ENCODE results near the gene ZC3H6. TPM values are rescaled to one million over a fixed set of nuclear protein-coding genes. Genes with fewer than 3 reads are reported as not detected.
"Not testable (repeated sequence)": the region's sequence is repeated elsewhere in the genome, so short reads cannot be mapped to it uniquely, and the experiment has no call there.

Gene ZC3H6
- total and polyA plus RNA-seq, 7 experiments from 2014 or later, result 9.1 to 42.1 (median 18.7) TPM

DNA sequence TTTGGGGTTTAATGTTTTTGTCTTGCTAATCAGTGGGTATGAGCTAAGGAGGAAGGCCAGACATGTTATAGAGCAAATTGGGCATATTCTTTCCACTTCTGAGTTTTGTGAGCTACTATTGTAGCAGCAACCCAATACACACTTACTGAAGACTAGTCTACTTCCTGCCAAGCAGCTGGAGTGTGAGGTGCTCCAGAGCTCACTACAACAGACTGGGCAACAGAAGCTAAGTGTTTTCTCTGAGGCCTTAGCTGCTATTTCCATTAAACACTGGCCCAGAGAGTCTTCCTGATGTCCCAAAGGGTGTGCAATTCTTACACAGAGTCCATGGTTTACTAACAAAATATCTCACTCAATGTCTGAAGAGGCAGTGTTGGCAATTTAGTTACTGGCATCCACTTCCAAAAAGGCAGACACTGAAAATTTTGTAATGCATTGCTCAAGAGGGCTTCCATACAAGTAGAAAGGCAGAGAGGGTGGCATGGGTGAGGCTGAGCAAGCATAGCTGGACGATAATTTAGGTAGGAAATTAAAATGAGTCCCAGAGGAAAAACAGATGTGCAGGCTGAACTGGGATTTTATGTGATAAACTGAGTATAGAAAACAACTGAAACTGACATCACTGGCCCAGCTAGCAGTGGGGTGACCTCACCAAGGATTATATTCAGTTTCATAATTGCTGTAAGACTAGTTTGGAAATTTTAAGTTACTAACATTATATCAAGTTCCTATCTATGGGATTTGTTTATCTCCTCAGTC, 68.6 kb downstream of the ZC3H6 start:
- intact Hi-C loops (cut with micrococcal nuclease), result no loop called here
- no peak for ATAC-seq
- Histone ChIP-seq H3K36me3 (ENCODE audit: control insufficient read depth in 2 of 3, insufficient read depth in 3 of 3, low read length in 3 of 3) (no peaks in the 10 kb centered on the region), H3K27me3 (ENCODE audit: control insufficient read depth in 2 of 2, insufficient read depth in 2 of 2, low read length in 2 of 2) (no peaks in the 10 kb centered on the region), H3K9me3 (ENCODE audit: control insufficient read depth in 2 of 3, low read length in 3 of 3) (no peaks in the 10 kb centered on the region), H3K4me1 (ENCODE audit: control insufficient read depth in 2 of 2, insufficient read depth in 2 of 2, low read length in 2 of 2) (no peaks in the 10 kb centered on the region), H3K4me3 (ENCODE audit: low read length) (no peak overlapping the region), H3K27ac (ENCODE audit: low read depth, low read length) (no peak overlapping the region)
- peaks cover 0 to 11% (median 0%) of the 10 kb centered on the region in 11 donors for H3K9me3 Mint-ChIP-seq
- peaks cover 0 to 14% (median 0%) of the 10 kb centered on the region in 7 donors for H3K4me1 Mint-ChIP-seq
- no peak for DNase-seq
- H3K4me3 Mint-ChIP-seq, result no peak overlapping the region
- peaks cover 0 to 10% (median 0%) of the 10 kb centered on the region in 5 donors for H3K27me3 Mint-ChIP-seq
- POLR2A ChIA-PET, result no interaction called here
- CTCF ChIA-PET, result no interaction called here
- peaks cover 0 to 9% (median 3%) of the 10 kb centered on the region in 5 donors for H3K36me3 Mint-ChIP-seq
- H3K27ac Mint-ChIP-seq, result no peak overlapping the region

DNA sequence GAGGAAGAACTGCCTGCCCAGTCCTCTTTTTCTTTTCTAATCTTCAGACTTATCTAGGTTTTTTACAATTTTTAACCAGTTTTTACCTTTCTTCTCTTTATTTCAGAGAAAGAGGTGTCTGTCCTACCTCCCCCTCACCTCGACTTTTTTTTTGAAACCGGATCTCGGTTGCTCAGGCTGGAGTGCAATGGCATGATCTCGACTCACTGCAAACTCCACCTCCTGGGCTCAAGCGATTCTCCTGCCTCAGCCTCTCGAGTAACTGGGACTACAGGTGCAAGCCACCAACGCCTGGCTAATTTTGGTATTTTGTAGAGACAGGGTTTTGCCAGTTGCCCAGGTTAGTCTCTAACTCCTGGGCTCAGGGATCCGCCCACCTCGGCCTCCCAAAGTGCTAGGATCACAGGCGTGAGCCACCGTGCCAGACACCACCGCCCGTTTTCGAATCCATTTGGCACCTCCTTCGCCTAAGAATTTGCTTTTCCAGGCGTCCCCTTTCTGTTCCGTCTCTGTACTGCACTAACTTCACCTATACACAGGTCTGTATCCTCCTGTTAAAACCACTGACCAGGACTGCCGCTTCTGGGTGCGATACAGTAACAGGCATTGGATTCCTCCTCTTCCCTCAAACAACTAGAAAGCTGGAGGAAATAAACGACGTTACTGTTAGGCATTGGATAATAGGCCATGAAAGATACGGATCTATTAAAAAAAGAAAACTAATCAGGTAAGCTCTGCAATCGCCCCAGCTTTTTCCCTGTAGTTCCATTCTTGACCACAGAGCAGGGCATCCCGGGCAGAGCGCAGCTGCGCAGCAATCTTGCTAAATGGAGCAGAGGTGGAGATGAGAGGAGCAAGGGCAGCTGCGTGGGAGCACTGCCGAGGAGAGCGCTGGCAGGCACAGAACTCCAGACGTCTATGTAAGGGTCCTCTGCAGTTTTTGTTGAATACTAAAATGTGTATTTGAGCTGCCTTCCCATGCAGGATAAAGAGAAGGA, 69.9 kb downstream of the ZC3H6 start:
- no peak for DNase-seq
- Histone ChIP-seq H3K4me3 (ENCODE audit: low read length) (no peak overlapping the region), H3K27ac (ENCODE audit: low read depth, low read length) (no peak overlapping the region), H3K36me3 (ENCODE audit: control insufficient read depth in 2 of 3, insufficient read depth in 3 of 3, low read length in 3 of 3) (no peaks in the 10 kb centered on the region), H3K27me3 (ENCODE audit: control insufficient read depth in 2 of 2, insufficient read depth in 2 of 2, low read length in 2 of 2) (no peaks in the 10 kb centered on the region), H3K9me3 (ENCODE audit: control insufficient read depth in 2 of 3, low read length in 3 of 3) (no peaks in the 10 kb centered on the region), H3K4me1 (ENCODE audit: control insufficient read depth in 2 of 2, insufficient read depth in 2 of 2, low read length in 2 of 2) (no peaks in the 10 kb centered on the region)
- ChIA-PET POLR2A (no interaction called here), CTCF (no interaction called here)
- peaks cover 0 to 9% (median 3%) of the 10 kb centered on the region in 5 donors for H3K36me3 Mint-ChIP-seq
- H3K4me3 Mint-ChIP-seq, result no peak overlapping the region
- peaks cover 0 to 14% (median 0%) of the 10 kb centered on the region in 7 donors for H3K4me1 Mint-ChIP-seq
- no peak overlapping the region for H3K27ac Mint-ChIP-seq
- peaks cover 0 to 11% (median 0%) of the 10 kb centered on the region in 11 donors for H3K9me3 Mint-ChIP-seq
- intact Hi-C loops (cut with micrococcal nuclease), result no loop called here
- H3K27me3 Mint-ChIP-seq, result peaks cover 0 to 8% (median 0%) of the 10 kb centered on the region in 5 donors
- ATAC-seq, result no peak

DNA sequence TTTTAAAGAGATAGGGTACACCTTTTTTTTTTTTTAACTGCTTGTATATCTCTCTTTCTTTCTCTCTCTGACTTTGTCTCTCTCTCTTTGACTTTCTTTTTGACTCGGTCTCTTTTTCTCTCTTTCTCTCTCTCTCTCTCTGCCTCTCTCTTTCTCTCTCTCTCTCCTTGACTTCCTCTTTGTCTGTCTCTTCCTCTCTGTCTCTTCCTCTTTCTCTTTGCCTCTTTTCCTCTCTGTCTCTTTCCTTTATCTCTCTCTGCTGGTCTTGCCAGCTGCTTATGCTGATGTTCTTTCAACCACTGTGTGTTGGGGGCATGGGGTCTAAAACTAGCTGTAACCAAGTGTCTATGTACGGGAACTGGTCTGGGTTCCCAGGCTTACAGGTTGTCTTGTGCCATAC, 76.9 kb downstream of the ZC3H6 start:
- H3K36me3 ChIP-seq (ENCODE audit: control insufficient read depth in 2 of 3, insufficient read depth in 3 of 3, low read length in 3 of 3); H3K9me3 Mint-ChIP-seq; H3K36me3 Mint-ChIP-seq; intact Hi-C loops (cut with micrococcal nuclease); H3K27ac ChIP-seq (ENCODE audit: low read depth, low read length); H3K4me1 Mint-ChIP-seq; H3K9me3 ChIP-seq (ENCODE audit: control insufficient read depth in 2 of 3, low read length in 3 of 3); H3K4me3 ChIP-seq (ENCODE audit: low read length); H3K27me3 Mint-ChIP-seq; H3K27me3 ChIP-seq (ENCODE audit: control insufficient read depth in 2 of 2, insufficient read depth in 2 of 2, low read length in 2 of 2); DNase-seq; POLR2A ChIA-PET; ATAC-seq; H3K4me1 ChIP-seq (ENCODE audit: control insufficient read depth in 2 of 2, insufficient read depth in 2 of 2, low read length in 2 of 2); H3K4me3 Mint-ChIP-seq; CTCF ChIA-PET: not testable (repeated sequence)
- H3K27ac Mint-ChIP-seq, result peak overlapping the region in 1 of 9 donors; percentile 43

DNA sequence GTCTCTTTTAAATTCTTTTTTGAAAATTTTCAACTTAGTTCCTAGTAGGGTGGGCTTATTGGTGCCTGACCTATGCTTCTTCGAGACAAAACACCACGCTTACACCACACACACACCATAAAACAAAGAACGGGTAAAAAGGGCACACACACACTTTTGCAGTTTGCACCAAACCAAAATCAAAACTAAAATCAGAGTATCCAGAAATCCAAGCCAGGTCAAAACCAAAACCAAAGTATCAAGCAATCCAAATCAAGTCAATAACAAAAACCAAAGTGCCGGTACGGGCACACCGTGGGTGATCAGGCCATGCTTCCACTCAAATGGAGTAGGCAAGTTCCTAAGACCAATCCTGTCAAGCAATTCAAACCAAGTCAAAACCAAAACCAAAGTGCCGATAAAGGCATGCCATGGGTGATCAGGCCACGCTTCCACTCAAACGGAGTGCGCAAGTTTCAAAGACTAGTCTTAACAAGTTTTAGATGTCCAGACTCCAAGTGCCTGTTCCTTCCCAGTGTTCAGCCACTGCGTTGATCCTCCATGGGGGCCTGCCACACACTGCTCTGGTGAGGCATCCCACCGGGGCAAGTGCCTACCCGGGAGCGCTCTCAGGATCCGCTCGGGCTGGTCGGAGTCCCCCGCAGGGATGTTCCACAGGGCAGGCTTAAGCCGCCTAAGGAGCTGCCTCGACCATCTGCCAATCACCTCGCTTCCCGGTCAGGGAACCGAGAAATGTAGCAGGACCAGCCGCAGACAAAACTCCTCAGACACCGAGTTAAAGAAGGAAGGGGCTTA, 77.6 kb downstream of the ZC3H6 start:
- POLR2A ChIA-PET; H3K36me3 Mint-ChIP-seq; CTCF ChIA-PET; H3K36me3 ChIP-seq (ENCODE audit: control insufficient read depth in 2 of 3, insufficient read depth in 3 of 3, low read length in 3 of 3); H3K27me3 ChIP-seq (ENCODE audit: control insufficient read depth in 2 of 2, insufficient read depth in 2 of 2, low read length in 2 of 2); H3K27me3 Mint-ChIP-seq; H3K4me1 ChIP-seq (ENCODE audit: control insufficient read depth in 2 of 2, insufficient read depth in 2 of 2, low read length in 2 of 2); H3K27ac ChIP-seq (ENCODE audit: low read depth, low read length); H3K27ac Mint-ChIP-seq; H3K4me3 Mint-ChIP-seq; H3K9me3 ChIP-seq (ENCODE audit: control insufficient read depth in 2 of 3, low read length in 3 of 3); H3K4me1 Mint-ChIP-seq; H3K9me3 Mint-ChIP-seq; H3K4me3 ChIP-seq (ENCODE audit: low read length); ATAC-seq; intact Hi-C loops (cut with micrococcal nuclease); DNase-seq: not testable (repeated sequence)

DNA sequence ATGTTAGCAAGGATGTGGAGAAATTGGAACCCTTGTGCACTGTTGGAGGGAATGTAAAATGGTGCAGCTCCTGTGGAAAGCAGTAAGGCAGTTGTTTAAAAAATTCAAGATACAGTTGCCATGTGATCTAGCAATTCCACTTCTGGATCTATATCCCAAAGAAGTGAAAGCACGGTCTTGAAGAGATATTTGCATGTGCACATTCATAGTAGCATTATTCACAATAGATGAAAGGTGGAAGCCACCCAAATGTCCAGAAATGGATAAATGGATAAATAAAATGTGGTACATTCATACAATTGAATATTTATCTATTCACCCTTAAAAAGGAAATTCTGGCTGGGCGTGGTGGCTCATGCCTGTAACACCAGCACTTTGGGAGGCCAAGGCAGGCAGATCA, 78.9 kb downstream of the ZC3H6 start:
- H3K36me3 Mint-ChIP-seq; H3K36me3 ChIP-seq (ENCODE audit: control insufficient read depth in 2 of 3, insufficient read depth in 3 of 3, low read length in 3 of 3); H3K4me1 Mint-ChIP-seq; CTCF ChIA-PET; ATAC-seq; intact Hi-C loops (cut with micrococcal nuclease); H3K9me3 ChIP-seq (ENCODE audit: control insufficient read depth in 2 of 3, low read length in 3 of 3); H3K4me1 ChIP-seq (ENCODE audit: control insufficient read depth in 2 of 2, insufficient read depth in 2 of 2, low read length in 2 of 2); H3K27me3 ChIP-seq (ENCODE audit: control insufficient read depth in 2 of 2, insufficient read depth in 2 of 2, low read length in 2 of 2); H3K27me3 Mint-ChIP-seq; H3K27ac ChIP-seq (ENCODE audit: low read depth, low read length); H3K4me3 Mint-ChIP-seq; DNase-seq; H3K4me3 ChIP-seq (ENCODE audit: low read length); H3K27ac Mint-ChIP-seq; POLR2A ChIA-PET: not testable (repeated sequence)
- peaks cover 0 to 15% (median 6%) of the 10 kb centered on the region in 11 donors for H3K9me3 Mint-ChIP-seq

DNA sequence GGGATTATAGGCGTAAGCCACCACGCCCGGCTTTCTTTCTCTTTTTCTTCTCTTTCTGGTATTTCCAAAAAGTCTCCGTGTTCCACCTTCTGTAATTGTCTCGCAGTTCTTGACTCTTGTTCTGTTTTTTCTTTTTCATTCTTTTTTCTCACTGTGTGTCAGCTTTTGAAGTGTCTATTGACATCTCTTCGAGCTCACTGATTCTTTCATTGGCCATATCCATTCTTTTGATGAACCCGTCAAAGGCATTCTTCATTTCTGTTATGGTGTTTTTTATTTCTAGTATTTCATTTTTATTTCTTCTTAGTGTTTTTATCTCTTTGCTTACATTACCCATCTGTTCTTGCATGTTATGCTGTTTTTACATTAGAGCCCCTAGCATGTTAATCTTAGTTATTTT, 84.7 kb downstream of the ZC3H6 start:
- H3K27ac Mint-ChIP-seq; H3K4me3 Mint-ChIP-seq; H3K4me3 ChIP-seq (ENCODE audit: low read length); H3K9me3 ChIP-seq (ENCODE audit: control insufficient read depth in 2 of 3, low read length in 3 of 3); DNase-seq; ATAC-seq; intact Hi-C loops (cut with micrococcal nuclease); H3K4me1 ChIP-seq (ENCODE audit: control insufficient read depth in 2 of 2, insufficient read depth in 2 of 2, low read length in 2 of 2); POLR2A ChIA-PET; H3K27ac ChIP-seq (ENCODE audit: low read depth, low read length); H3K27me3 ChIP-seq (ENCODE audit: control insufficient read depth in 2 of 2, insufficient read depth in 2 of 2, low read length in 2 of 2); H3K4me1 Mint-ChIP-seq; H3K27me3 Mint-ChIP-seq; H3K36me3 Mint-ChIP-seq; H3K36me3 ChIP-seq (ENCODE audit: control insufficient read depth in 2 of 3, insufficient read depth in 3 of 3, low read length in 3 of 3); CTCF ChIA-PET: not testable (repeated sequence)
- H3K9me3 Mint-ChIP-seq, result peaks cover 4 to 24% (median 9%) of the 10 kb centered on the region in 11 donors

Measured in naive thymus-derived CD4-positive, alpha-beta T cell (primary cell).